Erythroblast (primary cell): ENCODE measurements around the gene WIPF1.

Source experiments
- GATA1 ChIP-seq: IDR thresholded peaks from 2 replicates; pipeline ENCODE4 v1.6.1; 2011; ENCODE audit warnings: low read depth, mild to moderate bottlenecking, control low read depth, low read length, moderate library complexity
- POLR2A ChIP-seq: IDR thresholded peaks from 2 replicates; pipeline ENCODE4 v1.6.1; 2011; ENCODE audit warnings: mild to moderate bottlenecking, low read length

- no peak for TF ChIP-seq POLR2A
- TF ChIP-seq GATA1 = no peak
Observed at GRCh38 chr2:174527959-174528358, 69.6 kb downstream of the WIPF1 start.
